ENCODE results near the gene NR4A3.

GRCh38 chr9:99813739-99814138 lies 7.9 kb upstream of the NR4A3 start:
- TF ChIP-seq, protein P1, sequence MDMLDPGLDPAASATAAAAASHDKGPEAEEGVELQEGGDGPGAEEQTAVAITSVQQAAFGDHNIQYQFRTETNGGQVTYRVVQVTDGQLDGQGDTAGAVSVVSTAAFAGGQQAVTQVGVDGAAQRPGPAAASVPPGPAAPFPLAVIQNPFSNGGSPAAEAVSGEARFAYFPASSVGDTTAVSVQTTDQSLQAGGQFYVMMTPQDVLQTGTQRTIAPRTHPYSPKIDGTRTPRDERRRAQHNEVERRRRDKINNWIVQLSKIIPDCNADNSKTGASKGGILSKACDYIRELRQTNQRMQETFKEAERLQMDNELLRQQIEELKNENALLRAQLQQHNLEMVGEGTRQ (CRISPR knock-in tag; IDR thresholded peaks at IDR 0.05) = no peak
- no peak for TF ChIP-seq REST (IDR thresholded peaks at IDR 0.05; ENCODE audit: borderline replicate concordance)
- TF ChIP-seq REST (CRISPR knock-in tag; IDR thresholded peaks at IDR 0.05; ENCODE audit: low read depth) = no peak
- TF ChIP-seq, protein P2, sequence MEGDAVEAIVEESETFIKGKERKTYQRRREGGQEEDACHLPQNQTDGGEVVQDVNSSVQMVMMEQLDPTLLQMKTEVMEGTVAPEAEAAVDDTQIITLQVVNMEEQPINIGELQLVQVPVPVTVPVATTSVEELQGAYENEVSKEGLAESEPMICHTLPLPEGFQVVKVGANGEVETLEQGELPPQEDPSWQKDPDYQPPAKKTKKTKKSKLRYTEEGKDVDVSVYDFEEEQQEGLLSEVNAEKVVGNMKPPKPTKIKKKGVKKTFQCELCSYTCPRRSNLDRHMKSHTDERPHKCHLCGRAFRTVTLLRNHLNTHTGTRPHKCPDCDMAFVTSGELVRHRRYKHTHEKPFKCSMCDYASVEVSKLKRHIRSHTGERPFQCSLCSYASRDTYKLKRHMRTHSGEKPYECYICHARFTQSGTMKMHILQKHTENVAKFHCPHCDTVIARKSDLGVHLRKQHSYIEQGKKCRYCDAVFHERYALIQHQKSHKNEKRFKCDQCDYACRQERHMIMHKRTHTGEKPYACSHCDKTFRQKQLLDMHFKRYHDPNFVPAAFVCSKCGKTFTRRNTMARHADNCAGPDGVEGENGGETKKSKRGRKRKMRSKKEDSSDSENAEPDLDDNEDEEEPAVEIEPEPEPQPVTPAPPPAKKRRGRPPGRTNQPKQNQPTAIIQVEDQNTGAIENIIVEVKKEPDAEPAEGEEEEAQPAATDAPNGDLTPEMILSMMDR (IDR thresholded peaks at IDR 0.05 in 2 of 3, conservative IDR thresholded peaks at IDR 0.05 in 1 of 3; ENCODE audit: insufficient read depth in 2 of 3, low read depth in 1 of 3, low read length in 3 of 3) = no peak
